Epithelial cell of esophagus (primary cell): ENCODE results near the gene VAT1L.

ENCODE experiments used
- DNase-seq: peaks from one replicate; pipeline ENCODE4 v3.0.0; 2010; ENCODE audit warnings: low read depth
- H3K4me3 ChIP-seq: 2 replicates; pipeline ENCODE4 v1.5.1; 2011; ENCODE audit warnings: mild to moderate bottlenecking, low read length, control low read depth
- TF ChIP-seq, protein P1 (sequence below): IDR thresholded peaks from 2 replicates; pipeline ENCODE4 v1.5.1; 2011; ENCODE audit warnings: low read depth, mild to moderate bottlenecking, low read length, control low read depth, inconsistent platforms; ENCODE audit not compliant: insufficient read depth; ENCODE audit errors: missing control alignments

Gene VAT1L

DNA sequence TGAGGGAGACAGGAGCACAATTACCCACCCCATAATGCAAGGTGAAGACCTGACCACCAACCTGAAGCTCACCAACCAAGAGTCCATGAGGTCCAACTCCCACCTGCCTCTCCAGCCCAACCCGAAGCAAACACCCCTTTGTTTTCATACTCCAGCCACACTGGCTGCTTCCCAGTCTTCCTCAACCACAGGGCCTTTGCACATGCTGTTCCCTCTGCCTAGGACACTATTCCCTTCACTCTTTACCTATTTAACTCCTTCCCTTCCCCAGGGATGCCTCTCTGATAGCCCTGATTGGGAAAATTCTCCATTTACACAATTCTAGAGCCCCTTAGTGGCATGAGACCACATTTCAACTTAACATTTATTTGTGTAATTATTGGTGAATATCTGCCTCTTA is 86.0 kb downstream of the VAT1L start:
- no peak for DNase-seq
- TF ChIP-seq, protein P1, sequence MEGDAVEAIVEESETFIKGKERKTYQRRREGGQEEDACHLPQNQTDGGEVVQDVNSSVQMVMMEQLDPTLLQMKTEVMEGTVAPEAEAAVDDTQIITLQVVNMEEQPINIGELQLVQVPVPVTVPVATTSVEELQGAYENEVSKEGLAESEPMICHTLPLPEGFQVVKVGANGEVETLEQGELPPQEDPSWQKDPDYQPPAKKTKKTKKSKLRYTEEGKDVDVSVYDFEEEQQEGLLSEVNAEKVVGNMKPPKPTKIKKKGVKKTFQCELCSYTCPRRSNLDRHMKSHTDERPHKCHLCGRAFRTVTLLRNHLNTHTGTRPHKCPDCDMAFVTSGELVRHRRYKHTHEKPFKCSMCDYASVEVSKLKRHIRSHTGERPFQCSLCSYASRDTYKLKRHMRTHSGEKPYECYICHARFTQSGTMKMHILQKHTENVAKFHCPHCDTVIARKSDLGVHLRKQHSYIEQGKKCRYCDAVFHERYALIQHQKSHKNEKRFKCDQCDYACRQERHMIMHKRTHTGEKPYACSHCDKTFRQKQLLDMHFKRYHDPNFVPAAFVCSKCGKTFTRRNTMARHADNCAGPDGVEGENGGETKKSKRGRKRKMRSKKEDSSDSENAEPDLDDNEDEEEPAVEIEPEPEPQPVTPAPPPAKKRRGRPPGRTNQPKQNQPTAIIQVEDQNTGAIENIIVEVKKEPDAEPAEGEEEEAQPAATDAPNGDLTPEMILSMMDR = no peak

DNA sequence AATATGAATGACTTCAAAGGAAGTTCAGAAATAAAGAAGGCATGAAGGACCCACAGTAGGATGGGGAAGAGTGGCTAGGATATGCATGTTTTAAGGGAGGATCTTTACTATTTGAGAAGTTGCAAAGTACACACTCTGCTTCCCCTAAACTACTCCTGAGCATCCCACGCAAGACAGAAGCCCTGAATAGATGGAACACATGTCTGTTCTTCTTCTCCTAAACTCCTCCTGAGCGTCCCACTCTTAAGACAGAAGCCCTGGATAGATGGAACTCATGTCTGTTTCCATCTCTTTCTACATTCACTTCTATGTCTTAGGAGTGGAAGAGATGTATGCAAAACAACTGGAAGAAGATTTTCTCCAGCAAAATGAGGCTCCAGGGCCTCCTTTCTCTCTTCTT is 88.4 kb downstream of the VAT1L start:
- no peak for DNase-seq
- TF ChIP-seq, protein P1 = no peak
- H3K4me3 ChIP-seq = no peak overlapping the region

More for the DNA sequence above, 86.0 kb downstream of the VAT1L start:
- H3K4me3 ChIP-seq = no peak overlapping the region

DNA sequence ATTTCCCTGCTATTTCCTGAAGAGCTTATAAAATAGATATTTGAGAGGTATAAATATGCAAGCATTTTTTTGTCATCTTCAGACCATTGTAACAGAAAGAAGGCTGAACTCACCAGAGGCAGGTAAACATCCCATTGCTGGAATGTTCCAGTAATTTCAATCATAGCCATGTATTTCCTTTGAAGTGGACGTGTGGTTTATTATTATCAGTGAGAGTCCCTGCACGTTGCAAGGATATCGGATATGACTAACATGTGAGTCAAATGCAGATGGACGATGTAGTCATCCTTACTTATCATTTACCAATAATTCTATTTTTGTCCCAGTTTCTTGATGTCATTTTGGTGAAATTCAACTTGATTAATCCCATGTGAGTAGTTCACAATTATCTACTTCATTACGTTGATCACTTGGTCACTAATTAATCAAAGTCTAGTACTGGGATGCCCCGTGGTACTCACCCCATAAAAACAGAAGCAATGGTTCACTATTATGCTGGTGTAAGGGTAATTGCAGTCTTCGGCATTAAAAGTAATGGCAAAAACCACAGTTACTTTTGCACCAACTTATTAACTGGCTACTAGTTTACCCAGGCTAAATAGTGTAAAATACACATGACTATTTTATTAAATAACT is 89.5 kb downstream of the VAT1L start:
- TF ChIP-seq, protein P1 = no peak
- no peak overlapping the region for H3K4me3 ChIP-seq
- DNase-seq = peak; percentile 48

DNA sequence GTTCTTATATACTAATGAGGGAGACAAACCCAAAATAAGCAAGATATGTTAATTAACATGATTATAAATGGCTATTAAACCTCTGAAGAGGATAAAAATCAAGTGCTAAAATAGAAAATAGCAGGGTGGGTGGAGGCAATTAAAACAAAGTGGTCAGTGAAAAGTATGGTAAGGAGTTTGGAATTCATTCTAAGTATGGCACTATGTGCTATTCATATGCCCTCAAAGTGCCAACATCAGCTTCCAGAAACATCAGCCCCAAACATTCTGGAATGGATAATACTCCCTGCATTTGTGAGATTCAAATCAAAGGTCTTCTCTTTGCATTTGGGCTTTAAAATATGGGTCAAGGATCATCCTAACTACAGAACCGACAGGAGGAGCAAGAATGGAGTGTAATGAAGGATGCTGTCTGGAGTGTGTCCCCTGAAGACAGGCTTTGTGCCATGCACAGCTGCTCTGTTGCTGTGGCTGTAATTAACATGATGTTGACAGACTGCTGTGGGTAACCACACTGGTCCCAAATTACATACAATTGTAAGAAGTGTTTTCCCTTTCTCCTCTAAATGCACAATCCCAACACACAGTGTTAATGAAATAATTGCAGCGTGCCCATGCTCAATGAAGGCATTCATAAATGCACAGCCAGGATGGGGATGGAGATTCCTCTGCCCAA is 93.1 kb downstream of the VAT1L start:
- no peak overlapping the region for H3K4me3 ChIP-seq
- DNase-seq = no peak
- TF ChIP-seq, protein P1 = no peak

DNA sequence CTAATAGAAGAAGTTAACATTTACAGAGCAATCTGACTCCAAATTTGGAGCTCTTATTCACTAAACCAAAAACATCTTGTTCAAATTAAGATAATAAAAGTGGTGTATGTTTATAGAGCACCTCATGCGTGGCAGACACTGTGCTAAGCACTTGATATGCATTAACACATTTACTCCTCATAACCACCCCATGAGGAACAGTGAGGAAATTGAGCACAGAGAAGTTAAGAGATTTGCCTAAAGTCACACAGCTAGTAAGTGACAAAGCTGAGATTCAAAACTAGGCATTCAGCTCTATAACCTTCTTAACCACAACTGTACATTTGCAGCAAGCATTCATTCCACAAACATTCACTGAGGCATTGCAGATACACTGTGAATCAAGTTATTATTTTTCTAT is 94.0 kb downstream of the VAT1L start:
- no peak for DNase-seq
- H3K4me3 ChIP-seq = no peak overlapping the region
- TF ChIP-seq, protein P1 = no peak

DNA sequence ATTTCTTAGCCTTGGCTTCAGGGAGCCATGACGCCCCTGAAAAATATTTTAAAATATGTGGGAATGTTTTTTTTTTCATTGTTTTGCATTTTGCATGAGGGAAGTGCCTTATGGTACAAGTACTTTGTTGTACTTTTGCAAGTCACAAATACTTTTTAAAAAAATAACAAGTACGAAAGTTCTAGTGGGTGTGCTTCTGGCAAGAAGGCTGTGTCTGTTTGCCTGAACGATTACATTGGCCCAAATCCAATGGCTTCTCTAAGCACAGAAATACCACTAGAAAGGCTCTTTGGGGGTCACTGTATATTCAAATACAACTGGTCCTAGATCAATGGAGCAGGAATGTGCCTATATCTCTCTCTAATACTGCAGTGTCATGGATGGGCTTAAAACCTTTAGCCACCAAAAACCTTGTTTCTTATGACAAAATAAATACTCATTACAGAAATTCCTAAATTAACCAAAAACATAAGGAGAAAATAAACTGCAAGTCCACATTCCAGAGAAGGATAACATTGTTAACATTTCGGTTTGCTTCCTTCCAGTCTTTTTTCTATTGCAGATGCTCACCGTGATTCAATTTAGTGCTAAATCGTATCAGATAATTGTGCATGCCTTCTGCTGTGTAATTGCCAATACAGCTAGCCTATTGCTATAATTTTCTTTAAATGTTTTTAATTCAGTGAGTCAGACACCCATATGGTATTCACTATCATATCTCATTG is 97.4 kb downstream of the VAT1L start:
- H3K4me3 ChIP-seq = no peak overlapping the region
- DNase-seq = no peak
- TF ChIP-seq, protein P1 = no peak
